Measurements from ENCODE around the gene NDUFC1. TPM values are rescaled to one million over a fixed set of nuclear protein-coding genes. Genes with fewer than 3 reads are reported as not detected.

NDUFC1 gene
- total and polyA plus RNA-seq, 8 donors, result 47.9 to 62.8 (median 58.3) TPM

DNA sequence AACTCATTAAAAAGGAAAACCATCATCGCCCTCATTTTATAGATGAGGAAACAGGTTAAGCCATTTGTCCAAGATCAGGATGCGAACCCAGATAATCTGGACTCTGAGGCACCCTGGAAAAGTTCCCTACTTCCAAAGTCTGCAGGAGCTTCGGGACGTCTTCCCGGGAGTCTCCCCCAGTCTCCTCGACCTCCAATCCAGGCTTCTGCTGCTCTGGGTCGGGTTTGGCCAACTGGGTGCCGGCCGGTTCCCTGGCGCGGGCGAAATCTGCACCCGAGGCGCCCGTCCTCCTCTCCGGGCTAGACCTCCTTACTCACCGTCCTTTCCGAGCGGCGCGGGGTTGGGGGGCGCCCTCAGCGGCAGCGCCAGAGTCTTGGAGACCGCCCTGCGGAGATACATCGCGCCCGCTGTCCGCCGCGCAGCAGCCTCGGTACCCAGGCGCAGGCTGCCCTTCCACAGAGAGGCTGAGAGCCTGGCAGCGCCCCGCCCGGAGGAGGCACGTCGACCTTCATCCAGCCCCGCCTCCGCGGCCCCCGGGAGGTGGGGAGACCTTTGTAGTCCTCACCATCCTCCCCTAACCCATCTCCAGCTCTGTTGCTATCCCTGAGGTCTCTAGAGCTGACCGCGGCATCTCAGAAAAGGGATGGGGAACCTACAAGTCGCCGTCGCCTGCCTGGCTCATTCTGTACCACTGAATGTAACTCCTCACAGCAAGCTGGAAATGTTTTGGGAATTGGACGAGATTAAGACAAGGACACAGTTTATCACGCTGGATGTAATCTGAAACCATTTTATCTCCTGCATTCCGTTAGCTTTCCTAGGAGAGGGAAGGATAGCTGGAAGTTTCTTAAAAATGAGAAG is 22.3 kb downstream of the NDUFC1 start, which contains the start of gene MGARP:
TSS of gene MGARP (minus strand) at position 466 of the 861 bp plus-strand sequence. CDS start at position 399, 67 bp downstream.
- peaks cover 0 to 4% of the 10 kb centered on the region in 2 donors for H3K9me3 ChIP-seq
- H3K4me1 ChIP-seq, result peaks cover 8 to 16% of the 10 kb centered on the region in 2 donors
- TF ChIP-seq, protein P1, sequence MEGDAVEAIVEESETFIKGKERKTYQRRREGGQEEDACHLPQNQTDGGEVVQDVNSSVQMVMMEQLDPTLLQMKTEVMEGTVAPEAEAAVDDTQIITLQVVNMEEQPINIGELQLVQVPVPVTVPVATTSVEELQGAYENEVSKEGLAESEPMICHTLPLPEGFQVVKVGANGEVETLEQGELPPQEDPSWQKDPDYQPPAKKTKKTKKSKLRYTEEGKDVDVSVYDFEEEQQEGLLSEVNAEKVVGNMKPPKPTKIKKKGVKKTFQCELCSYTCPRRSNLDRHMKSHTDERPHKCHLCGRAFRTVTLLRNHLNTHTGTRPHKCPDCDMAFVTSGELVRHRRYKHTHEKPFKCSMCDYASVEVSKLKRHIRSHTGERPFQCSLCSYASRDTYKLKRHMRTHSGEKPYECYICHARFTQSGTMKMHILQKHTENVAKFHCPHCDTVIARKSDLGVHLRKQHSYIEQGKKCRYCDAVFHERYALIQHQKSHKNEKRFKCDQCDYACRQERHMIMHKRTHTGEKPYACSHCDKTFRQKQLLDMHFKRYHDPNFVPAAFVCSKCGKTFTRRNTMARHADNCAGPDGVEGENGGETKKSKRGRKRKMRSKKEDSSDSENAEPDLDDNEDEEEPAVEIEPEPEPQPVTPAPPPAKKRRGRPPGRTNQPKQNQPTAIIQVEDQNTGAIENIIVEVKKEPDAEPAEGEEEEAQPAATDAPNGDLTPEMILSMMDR (IDR thresholded peaks at IDR 0.05), result no peak
- H3K27ac ChIP-seq, result no peak within 1 kb of the TSS
- peak within 1 kb of the TSS; percentile 21 to 32 for H3K4me3 ChIP-seq
- no peaks in the 10 kb centered on the region for H3K36me3 ChIP-seq
- peak; percentile 79 for ATAC-seq
- H3K27me3 ChIP-seq, result peaks cover 39 to 69% of the 10 kb centered on the region in 2 donors
- intact Hi-C loops (cut with DNase I), result no loop called here
- DNase-seq, result peak in 3 of 4 donors; percentile 16 to 82 (median 17)

- Histone ChIP-seq H3K27me3 (peaks cover 39 to 70% of the 10 kb centered on the region in 2 donors), H3K9me3 (no peaks in the 10 kb centered on the region), H3K27ac (no peak overlapping the region), H3K36me3 (no peaks in the 10 kb centered on the region), H3K4me1 (peaks cover 8 to 16% of the 10 kb centered on the region in 2 donors), H3K4me3 (peak overlapping the region; percentile 21 to 32)
- TF ChIP-seq, protein P1 (IDR thresholded peaks at IDR 0.05), result no peak
- peak; percentile 63 for ATAC-seq
- peak in 3 of 4 donors; percentile 19 to 83 (median 25) for DNase-seq
- intact Hi-C loops (cut with DNase I), result no loop called here
Observed at GRCh38 chr4:139278912-139279759, 23.1 kb downstream of the NDUFC1 start.

DNA sequence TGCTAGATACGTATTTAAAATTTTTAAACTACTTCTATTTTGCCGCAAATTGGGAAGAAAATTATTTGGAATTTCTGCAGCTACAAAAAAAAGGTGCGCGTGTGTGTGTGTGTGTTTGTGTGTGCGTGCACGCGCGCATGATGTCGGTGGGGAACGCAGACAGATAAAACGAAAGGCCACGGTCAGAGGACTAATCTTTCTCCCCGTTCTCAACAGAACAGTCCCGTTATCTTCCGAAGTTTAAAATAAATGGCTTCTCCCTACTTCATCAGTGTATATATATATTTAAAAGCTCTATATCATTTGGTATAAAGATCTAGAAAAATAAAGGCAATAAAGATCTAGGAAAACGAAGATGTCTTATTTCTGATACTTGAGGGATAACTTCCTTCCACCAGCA is 23.8 kb downstream of the NDUFC1 start:
- TF ChIP-seq, protein P1 (IDR thresholded peaks at IDR 0.05), result no peak
- DNase-seq (peak in 1 of 4 donors; percentile 11), ATAC-seq (no peak)
- intact Hi-C loops (cut with DNase I), result no loop called here
- Histone ChIP-seq H3K4me3 (no peak overlapping the region), H3K4me1 (peaks cover 8 to 16% of the 10 kb centered on the region in 2 donors), H3K36me3 (no peaks in the 10 kb centered on the region), H3K27ac (no peak overlapping the region), H3K9me3 (no peaks in the 10 kb centered on the region), H3K27me3 (peaks cover 39 to 70% of the 10 kb centered on the region in 2 donors)

DNA sequence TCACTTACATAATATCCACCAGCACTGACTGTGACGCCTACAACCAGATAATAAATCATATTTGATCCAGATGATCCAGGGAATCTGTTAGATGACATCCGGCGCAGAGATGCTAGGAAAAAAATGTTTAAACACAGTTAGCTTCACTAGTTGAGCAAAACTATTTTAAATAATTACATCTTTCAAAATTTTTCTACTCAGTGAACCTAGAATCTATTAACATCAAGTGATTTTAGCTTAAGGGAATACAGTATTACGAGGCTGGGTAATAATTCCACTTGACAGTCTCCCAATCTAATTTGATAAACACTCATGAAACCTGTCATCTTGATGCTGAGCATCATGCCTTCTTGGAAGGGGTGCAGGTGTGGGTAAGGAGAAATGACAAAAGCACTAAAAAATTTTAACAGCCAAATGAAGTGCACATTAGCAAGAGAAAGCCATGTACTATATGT is 27.0 kb downstream of the NDUFC1 start:
- peaks cover 38 to 53% of the 10 kb centered on the region in 2 donors for H3K27me3 ChIP-seq
- DNase-seq (no peak), ATAC-seq (no peak)
- H3K27ac ChIP-seq, result no peak overlapping the region
- H3K4me3 ChIP-seq, result no peak overlapping the region
- intact Hi-C loops (cut with DNase I), result no loop called here
- no peaks in the 10 kb centered on the region for H3K36me3 ChIP-seq
- H3K4me1 ChIP-seq, result peaks cover 8 to 15% of the 10 kb centered on the region in 2 donors
- H3K9me3 ChIP-seq, result no peaks in the 10 kb centered on the region
- TF ChIP-seq, protein P1 (IDR thresholded peaks at IDR 0.05), result no peak

All from left lung (tissue), 10 donors.